ENCODE data around the gene METRN. TPM values are rescaled to one million over a fixed set of nuclear protein-coding genes. Genes with fewer than 3 reads are reported as not detected.

Gene METRN
- total and polyA plus RNA-seq, 8 donors: 9.3 to 57.3 (median 15.4) TPM

- Histone ChIP-seq H3K27me3 (peaks cover 0 to 22% of the 10 kb centered on the region in 2 donors), H3K36me3 (peaks cover 0 to 56% of the 10 kb centered on the region in 2 donors), H3K4me3 (no peak overlapping the region), H3K9me3 (no peaks in the 10 kb centered on the region), H3K4me1 (peaks cover 11 to 36% of the 10 kb centered on the region in 2 donors), H3K27ac (no peak overlapping the region)
- no peak for TF ChIP-seq CTCF (IDR thresholded peaks at IDR 0.05)
- DNase-seq: no peak
- intact Hi-C loops (cut with DNase I): no loop called here
- ATAC-seq: no peak
These were observed 43.4 kb upstream of the METRN start for GRCh38 chr16:671353-672131.

- Histone ChIP-seq H3K27me3 (peaks cover 0 to 31% of the 10 kb centered on the region in 2 donors), H3K4me1 (peaks cover 11 to 40% of the 10 kb centered on the region in 2 donors), H3K9me3 (no peaks in the 10 kb centered on the region), H3K27ac (no peak overlapping the region), H3K36me3 (peaks cover 0 to 56% of the 10 kb centered on the region in 2 donors), H3K4me3 (no peak overlapping the region)
- intact Hi-C loops (cut with DNase I): no loop called here
- DNase-seq (no peak), ATAC-seq (no peak)
- no peak for TF ChIP-seq CTCF (IDR thresholded peaks at IDR 0.05)
These were observed 42.5 kb upstream of the METRN start for GRCh38 chr16:672371-672770.

- no peaks in the 10 kb centered on the region for H3K9me3 ChIP-seq
- no peak overlapping the region for H3K4me3 ChIP-seq
- ATAC-seq (no peak), DNase-seq (no peak)
- H3K36me3 ChIP-seq: peaks cover 0 to 56% of the 10 kb centered on the region in 2 donors
- H3K27ac ChIP-seq: no peak overlapping the region
- H3K4me1 ChIP-seq: peaks cover 11 to 40% of the 10 kb centered on the region in 2 donors
- intact Hi-C loops (cut with DNase I): no loop called here
- no peak for TF ChIP-seq CTCF (IDR thresholded peaks at IDR 0.05)
- peaks cover 0 to 33% of the 10 kb centered on the region in 2 donors for H3K27me3 ChIP-seq
These were observed 42.1 kb upstream of the METRN start for GRCh38 chr16:672851-673250.

- intact Hi-C loops (cut with DNase I): no loop called here
- Histone ChIP-seq H3K9me3 (no peaks in the 10 kb centered on the region), H3K27me3 (peaks cover 0 to 33% of the 10 kb centered on the region in 2 donors), H3K27ac (no peak overlapping the region), H3K36me3 (peaks cover 0 to 56% of the 10 kb centered on the region in 2 donors), H3K4me3 (no peak overlapping the region), H3K4me1 (peaks cover 11 to 40% of the 10 kb centered on the region in 2 donors)
- ATAC-seq (no peak), DNase-seq (no peak)
- no peak for TF ChIP-seq CTCF (IDR thresholded peaks at IDR 0.05)
These were observed 41.4 kb upstream of the METRN start for GRCh38 chr16:673399-673991.

- intact Hi-C loops (cut with DNase I): no loop called here
- no peak for TF ChIP-seq CTCF (IDR thresholded peaks at IDR 0.05)
- no peak overlapping the region for H3K4me3 ChIP-seq
- H3K36me3 ChIP-seq: peaks cover 0 to 54% of the 10 kb centered on the region in 2 donors
- peaks cover 0 to 33% of the 10 kb centered on the region in 2 donors for H3K27me3 ChIP-seq
- DNase-seq (no peak), ATAC-seq (no peak)
- H3K9me3 ChIP-seq: no peaks in the 10 kb centered on the region
- H3K4me1 ChIP-seq: peaks cover 9 to 34% of the 10 kb centered on the region in 2 donors
- no peak overlapping the region for H3K27ac ChIP-seq
These were observed 40.6 kb upstream of the METRN start for GRCh38 chr16:674214-674881.

Data from left lung (tissue), 10 donors.